ENCODE data around the gene TNFRSF14.

The TNFRSF14 gene

GRCh38 chr1:2530513-2531361 is 25.4 kb upstream of the TNFRSF14 start:
- Histone ChIP-seq H3K4me1 (peaks cover 24 to 53% (median 45%) of the 10 kb centered on the region in 10 experiments), H3K27ac (no peak overlapping the region), H4K20me1 (peaks cover 2 to 87% (median 47%) of the 10 kb centered on the region in 11 experiments; a peak in 20 of 22 replicates), H3K4me2 (peak overlapping the region; percentile 49 to 78 (median 69)), H3K27me3 (peaks cover 82 to 92% (median 86%) of the 10 kb centered on the region in 11 experiments), H3K36me3 (no peaks in the 10 kb centered on the region), H3K9me3 (replicated peaks in 1 of 11) (no peaks in the 10 kb centered on the region), H3K9ac (peak overlapping the region in 2 of 11 experiments; percentile 5 to 26; a peak in 1 of 22 replicates), H3K4me3 (peak overlapping the region in 2 of 10 experiments; percentile 34 to 52; a peak in 4 of 20 replicates)
- TF ChIP-seq Cebpa-rat (IDR thresholded peaks at IDR 0.05): no peak

GRCh38 chr1:2532485-2533160 is 23.5 kb upstream of the TNFRSF14 start:
- peaks cover 72 to 88% (median 77%) of the 10 kb centered on the region in 11 experiments for H3K27me3 ChIP-seq
- no peak overlapping the region for H3K9ac ChIP-seq
- no peaks in the 10 kb centered on the region for H3K9me3 ChIP-seq (replicated peaks in 1 of 11)
- no peak overlapping the region for H3K27ac ChIP-seq
- no peak for TF ChIP-seq Cebpa-rat (IDR thresholded peaks at IDR 0.05)
- peaks cover 0 to 89% (median 36%) of the 10 kb centered on the region in 11 experiments; a peak in 18 of 22 replicates for H4K20me1 ChIP-seq
- no peak overlapping the region for H3K4me3 ChIP-seq
- peaks cover 16 to 42% (median 36%) of the 10 kb centered on the region in 10 experiments; a peak in 19 of 20 replicates for H3K4me1 ChIP-seq
- no peaks in the 10 kb centered on the region for H3K36me3 ChIP-seq
- H3K4me2 ChIP-seq: no peak overlapping the region

- H4K20me1 ChIP-seq: peaks cover 0 to 89% (median 31%) of the 10 kb centered on the region in 11 experiments; a peak in 17 of 22 replicates
- no peak overlapping the region for H3K27ac ChIP-seq
- no peaks in the 10 kb centered on the region for H3K36me3 ChIP-seq
- TF ChIP-seq Cebpa-rat (IDR thresholded peaks at IDR 0.05): no peak
- H3K4me2 ChIP-seq: no peak overlapping the region
- H3K27me3 ChIP-seq: peaks cover 64 to 80% (median 70%) of the 10 kb centered on the region in 11 experiments
- H3K4me1 ChIP-seq: peaks cover 16 to 42% (median 36%) of the 10 kb centered on the region in 10 experiments; a peak in 19 of 20 replicates
- H3K9ac ChIP-seq: no peak overlapping the region
- H3K4me3 ChIP-seq: no peak overlapping the region
- no peaks in the 10 kb centered on the region for H3K9me3 ChIP-seq (replicated peaks in 1 of 11)
These were observed 22.8 kb upstream of the TNFRSF14 start for GRCh38 chr1:2533365-2533764.

- Histone ChIP-seq H3K9ac (no peak overlapping the region), H3K4me1 (peaks cover 16 to 36% (median 31%) of the 10 kb centered on the region in 10 experiments; a peak in 19 of 20 replicates), H4K20me1 (peaks cover 0 to 83% (median 23%) of the 10 kb centered on the region in 11 experiments; a peak in 17 of 22 replicates), H3K36me3 (no peaks in the 10 kb centered on the region), H3K9me3 (replicated peaks in 1 of 11) (no peaks in the 10 kb centered on the region), H3K27me3 (peaks cover 55 to 71% (median 60%) of the 10 kb centered on the region in 11 experiments), H3K4me3 (no peak overlapping the region), H3K4me2 (peak overlapping the region; percentile 5 to 46 (median 19); a peak in 10 of 22 replicates), H3K27ac (no peak overlapping the region)
- no peak for TF ChIP-seq Cebpa-rat (IDR thresholded peaks at IDR 0.05)
These were observed 21.9 kb upstream of the TNFRSF14 start for GRCh38 chr1:2534315-2534686.

GRCh38 chr1:2534687-2535441 is 21.3 kb upstream of the TNFRSF14 start:
- Histone ChIP-seq H4K20me1 (peaks cover 0 to 80% (median 17%) of the 10 kb centered on the region in 11 experiments; a peak in 17 of 22 replicates), H3K27me3 (peaks cover 49 to 69% (median 55%) of the 10 kb centered on the region in 11 experiments), H3K4me1 (peaks cover 14 to 30% (median 27%) of the 10 kb centered on the region in 10 experiments; a peak in 19 of 20 replicates), H3K9me3 (replicated peaks in 1 of 11) (no peaks in the 10 kb centered on the region), H3K36me3 (no peaks in the 10 kb centered on the region), H3K4me2 (peak overlapping the region; percentile 5 to 46 (median 19); a peak in 10 of 22 replicates), H3K4me3 (no peak overlapping the region), H3K27ac (no peak overlapping the region), H3K9ac (no peak overlapping the region)
- TF ChIP-seq Cebpa-rat (IDR thresholded peaks at IDR 0.05): no peak

GRCh38 chr1:2535455-2535854 is 20.7 kb upstream of the TNFRSF14 start:
- H3K9me3 ChIP-seq (replicated peaks in 1 of 11): no peaks in the 10 kb centered on the region
- H3K9ac ChIP-seq: no peak overlapping the region
- H3K27me3 ChIP-seq: peaks cover 49 to 69% (median 53%) of the 10 kb centered on the region in 11 experiments
- no peak overlapping the region for H3K4me2 ChIP-seq
- no peak for TF ChIP-seq Cebpa-rat (IDR thresholded peaks at IDR 0.05)
- H3K4me1 ChIP-seq: peaks cover 9 to 31% (median 28%) of the 10 kb centered on the region in 10 experiments; a peak in 19 of 20 replicates
- peaks cover 0 to 80% (median 12%) of the 10 kb centered on the region in 11 experiments; a peak in 16 of 22 replicates for H4K20me1 ChIP-seq
- no peaks in the 10 kb centered on the region for H3K36me3 ChIP-seq
- H3K4me3 ChIP-seq: no peak overlapping the region
- H3K27ac ChIP-seq: no peak overlapping the region

- peaks cover 4 to 27% (median 24%) of the 10 kb centered on the region in 10 experiments; a peak in 19 of 20 replicates for H3K4me1 ChIP-seq
- TF ChIP-seq Cebpa-rat (IDR thresholded peaks at IDR 0.05): no peak
- H3K4me3 ChIP-seq: no peak overlapping the region
- H3K9ac ChIP-seq: no peak overlapping the region
- no peaks in the 10 kb centered on the region for H3K36me3 ChIP-seq
- peaks cover 45 to 68% (median 49%) of the 10 kb centered on the region in 11 experiments for H3K27me3 ChIP-seq
- H4K20me1 ChIP-seq: peaks cover 0 to 75% (median 8%) of the 10 kb centered on the region in 11 experiments; a peak in 15 of 22 replicates
- no peaks in the 10 kb centered on the region for H3K9me3 ChIP-seq (replicated peaks in 1 of 11)
- no peak overlapping the region for H3K4me2 ChIP-seq
- no peak overlapping the region for H3K27ac ChIP-seq
These were observed 20.2 kb upstream of the TNFRSF14 start for GRCh38 chr1:2535981-2536380.

- H3K9ac ChIP-seq: no peak overlapping the region
- H3K9me3 ChIP-seq (replicated peaks in 1 of 11): no peaks in the 10 kb centered on the region
- H3K4me1 ChIP-seq: peaks cover 0 to 34% (median 26%) of the 10 kb centered on the region in 10 experiments; a peak in 17 of 20 replicates
- no peaks in the 10 kb centered on the region for H3K36me3 ChIP-seq
- no peak overlapping the region for H3K27ac ChIP-seq
- peaks cover 0 to 71% (median 5%) of the 10 kb centered on the region in 11 experiments; a peak in 9 of 22 replicates for H4K20me1 ChIP-seq
- peaks cover 27 to 62% (median 34%) of the 10 kb centered on the region in 11 experiments for H3K27me3 ChIP-seq
- H3K4me3 ChIP-seq: no peak overlapping the region
- H3K4me2 ChIP-seq: no peak overlapping the region
- TF ChIP-seq Cebpa-rat (IDR thresholded peaks at IDR 0.05): no peak
These were observed 18.4 kb upstream of the TNFRSF14 start for GRCh38 chr1:2537784-2538115.
